Bone marrow (tissue), 2 donors: ENCODE measurements around the gene ULK4.
A peak's percentile ranks its signal among the peaks of the same experiment; 100 is the strongest.

Experiments
- DNase-seq, 2 donors: peaks; one replicate each; lab custom pipeline; 2025; lab: John Stamatoyannopoulos, UW

The ULK4 gene

DNA sequence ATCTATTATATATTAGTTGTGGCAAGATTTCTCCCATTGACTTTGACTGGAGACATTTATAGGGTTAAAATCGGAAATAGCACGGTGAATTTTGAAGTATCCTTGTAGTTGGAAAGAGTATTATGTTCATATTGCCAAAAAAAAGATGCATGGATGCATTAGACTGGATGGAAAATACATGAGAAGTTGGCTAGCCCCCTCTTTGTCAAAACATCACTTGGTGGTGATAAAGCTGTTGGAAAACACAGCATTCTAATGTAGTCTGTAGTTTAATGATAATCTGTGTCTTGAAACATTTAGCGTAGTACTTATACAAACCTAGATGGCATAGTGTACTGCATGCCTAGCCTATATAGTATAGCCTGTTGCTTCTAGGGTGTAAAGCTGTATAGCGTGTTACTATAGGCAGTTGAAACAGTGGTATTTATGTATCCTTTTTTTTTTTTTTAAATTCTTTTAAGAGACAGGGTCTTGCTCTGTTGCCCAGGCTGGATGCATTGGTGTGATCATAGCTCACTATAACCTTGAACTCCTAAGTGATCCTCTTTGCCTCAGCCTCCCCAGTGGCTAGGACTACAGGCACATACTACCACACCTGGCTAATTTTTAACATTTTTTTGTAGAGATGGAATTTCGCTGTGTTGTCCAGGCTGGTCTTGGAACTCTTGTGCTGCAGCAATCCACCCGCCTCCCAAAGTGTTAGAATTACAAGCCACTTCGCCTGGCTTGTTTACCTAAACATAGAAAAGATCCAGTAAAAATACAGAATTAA, 740.8 kb downstream of the ULK4 start:
- DNase-seq = no peak

DNA sequence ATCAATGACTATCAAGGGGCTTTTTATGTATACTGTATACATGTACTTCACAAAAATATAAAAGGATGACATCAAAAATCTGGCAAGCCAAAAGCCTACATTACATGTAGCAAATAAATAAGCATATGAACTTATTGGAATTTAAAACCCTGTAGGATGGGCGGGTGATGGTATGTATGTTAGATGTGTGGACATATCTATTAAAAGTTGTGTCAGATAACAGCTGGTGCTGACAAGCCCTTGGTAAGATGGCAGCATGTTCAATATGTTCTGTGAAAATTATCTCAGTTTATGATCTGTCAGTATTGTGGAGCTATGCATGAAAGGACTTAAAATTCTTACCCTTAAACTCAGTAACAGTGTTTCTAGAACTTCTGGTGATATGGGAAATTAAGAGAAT, 742.5 kb downstream of the ULK4 start:
- DNase-seq = no peak

DNA sequence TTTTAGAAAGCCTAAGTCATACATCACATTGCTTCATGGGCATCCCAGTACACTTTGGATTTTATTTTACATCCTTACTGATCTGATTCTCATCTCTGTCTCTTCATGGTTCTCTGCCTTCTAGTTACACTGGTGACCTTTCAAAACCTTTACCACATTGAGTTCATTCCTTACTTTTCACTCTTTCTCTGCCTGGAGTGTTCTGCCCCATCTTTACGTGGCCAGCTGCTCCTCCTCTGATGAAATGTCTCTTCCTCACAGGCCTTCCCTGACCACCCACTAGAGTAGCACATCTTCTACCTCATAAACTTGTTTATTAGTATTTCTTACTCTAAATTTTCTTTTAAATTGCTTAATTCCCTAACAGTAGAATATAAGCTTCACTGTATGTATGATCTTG, 744.9 kb downstream of the ULK4 start:
- DNase-seq = no peak

GRCh38 chr3:41216422-41216821, 745.5 kb downstream of the ULK4 start:
- DNase-seq = no peak

DNA sequence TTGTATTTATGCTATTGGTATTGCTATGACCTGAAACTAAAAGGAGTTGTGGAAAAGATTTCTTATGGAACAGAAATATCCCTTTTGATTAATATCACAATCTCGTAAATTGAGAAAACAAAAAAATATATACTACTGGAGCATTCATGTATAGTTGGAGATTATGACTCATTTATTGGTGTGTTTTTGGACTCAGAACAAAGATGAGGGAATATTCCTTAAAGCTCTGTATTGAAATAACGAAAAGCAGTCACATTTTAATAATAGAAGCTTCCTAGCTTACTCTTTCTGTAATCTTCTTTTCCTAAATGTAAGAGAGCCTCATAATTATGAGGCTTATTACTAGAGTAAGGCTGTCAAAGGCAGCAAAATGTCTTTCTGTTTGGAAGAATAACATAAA, 748.3 kb downstream of the ULK4 start:
- no peak for DNase-seq

- no peak for DNase-seq
Measured at GRCh38 chr3:41212088-41212487, 749.8 kb downstream of the ULK4 start.

DNA sequence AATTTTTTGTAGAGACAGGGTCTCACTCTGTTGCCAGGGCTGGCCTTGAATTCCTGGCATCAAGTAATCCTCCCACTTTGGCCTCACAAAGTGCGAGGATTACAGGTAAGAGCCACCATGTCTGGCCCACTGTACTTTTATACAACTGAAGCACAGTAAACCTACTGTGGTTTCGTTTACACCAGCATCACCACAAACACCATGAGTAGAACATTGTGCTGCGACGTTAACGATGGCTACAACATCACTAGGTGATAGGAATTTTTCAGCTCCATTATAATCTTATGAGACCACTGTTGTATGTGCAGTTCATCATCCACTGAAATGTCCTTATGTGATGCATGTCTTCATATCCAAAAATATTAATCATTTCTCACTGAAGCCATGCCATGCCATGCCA, 750.9 kb downstream of the ULK4 start:
- no peak for DNase-seq

GRCh38 chr3:41209646-41210045, 752.3 kb downstream of the ULK4 start:
- no peak for DNase-seq

- no peak for DNase-seq
Measured at GRCh38 chr3:41208507-41209220, 753.2 kb downstream of the ULK4 start.

GRCh38 chr3:41207355-41207754, 754.5 kb downstream of the ULK4 start:
- DNase-seq = no peak

DNA sequence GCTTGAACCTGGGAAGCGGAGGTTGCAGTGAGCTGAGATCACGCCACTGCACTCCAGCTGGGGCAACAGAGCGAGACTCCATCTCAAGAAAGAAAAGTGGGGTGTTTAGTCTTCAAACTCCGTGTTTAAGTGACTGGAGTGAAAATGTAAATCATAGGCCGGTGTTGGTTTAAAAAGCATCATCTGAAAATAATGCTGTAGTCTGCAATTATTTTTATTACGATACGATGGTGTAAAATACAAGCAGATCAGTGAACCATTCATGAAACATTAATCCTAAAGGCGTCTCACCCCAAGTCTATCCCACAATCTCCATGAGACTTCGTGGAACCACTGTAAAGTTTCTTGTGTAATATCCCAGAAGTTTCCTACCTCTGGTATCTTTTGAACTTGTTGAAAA, 756.3 kb downstream of the ULK4 start:
- no peak for DNase-seq

DNA sequence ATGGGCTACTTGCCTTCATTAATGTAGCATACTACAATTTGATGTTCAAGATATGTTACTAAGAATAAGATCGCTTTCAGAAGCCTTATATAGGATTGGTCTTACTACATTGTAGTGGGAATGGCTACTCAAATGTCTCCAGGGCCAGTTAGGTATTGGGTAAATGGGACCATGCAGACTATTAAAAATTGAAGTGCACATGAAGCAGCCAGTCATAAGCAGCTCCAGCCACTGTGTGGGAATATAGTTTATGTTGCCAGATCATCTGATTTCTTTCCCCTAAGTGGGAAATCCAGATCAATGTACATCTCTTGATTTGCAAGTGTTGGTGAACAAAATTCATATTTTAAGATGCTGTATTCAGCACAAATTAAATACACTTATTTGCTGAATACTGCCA, 757.5 kb downstream of the ULK4 start:
- DNase-seq = no peak

DNA sequence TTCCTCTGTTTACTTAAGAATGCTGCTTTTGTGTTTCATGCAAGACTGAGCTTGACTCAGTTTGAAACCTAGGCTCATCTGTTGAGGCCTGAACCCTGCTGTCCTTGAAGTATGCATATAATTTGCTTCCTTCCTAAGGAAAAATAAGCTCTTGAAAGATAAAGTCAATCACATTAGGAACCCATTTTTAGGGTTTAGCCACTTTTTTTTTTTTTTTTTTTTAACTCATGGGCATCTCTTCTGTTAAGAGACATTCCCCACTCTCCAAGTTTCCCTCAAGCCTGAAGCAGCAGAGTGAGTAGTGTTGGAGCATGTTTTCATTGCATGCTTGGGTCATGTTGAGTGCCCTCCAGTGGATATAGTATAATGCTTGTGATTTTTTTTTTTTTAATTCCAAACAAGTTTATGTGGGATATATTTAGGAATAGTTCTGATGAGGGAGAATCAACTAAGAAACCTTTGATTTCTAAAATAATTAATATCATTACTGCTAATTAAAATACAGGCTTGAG, 759.0 kb downstream of the ULK4 start:
- no peak for DNase-seq

- no peak for DNase-seq
Measured at GRCh38 chr3:41202075-41202833, 759.6 kb downstream of the ULK4 start.

DNA sequence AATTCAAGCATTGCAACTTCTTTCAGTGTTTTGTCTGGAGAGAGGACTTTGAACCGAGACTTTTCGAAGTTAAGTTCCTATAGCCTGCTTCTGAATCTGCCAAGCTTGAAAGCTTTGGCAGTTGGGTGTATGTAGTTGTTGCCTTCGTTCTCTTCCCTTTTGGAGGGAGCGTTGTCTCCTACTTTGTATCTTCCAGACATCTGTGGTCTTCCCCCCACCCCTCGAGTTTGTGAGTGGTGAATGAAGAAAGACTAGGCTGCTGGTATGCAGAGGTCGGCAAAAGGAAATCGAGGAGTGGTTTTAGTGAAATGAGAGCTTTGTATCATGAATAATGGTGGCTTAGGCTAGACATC, 761.3 kb downstream of the ULK4 start:
- peak in 1 of 2 donors; percentile 23 for DNase-seq

DNA sequence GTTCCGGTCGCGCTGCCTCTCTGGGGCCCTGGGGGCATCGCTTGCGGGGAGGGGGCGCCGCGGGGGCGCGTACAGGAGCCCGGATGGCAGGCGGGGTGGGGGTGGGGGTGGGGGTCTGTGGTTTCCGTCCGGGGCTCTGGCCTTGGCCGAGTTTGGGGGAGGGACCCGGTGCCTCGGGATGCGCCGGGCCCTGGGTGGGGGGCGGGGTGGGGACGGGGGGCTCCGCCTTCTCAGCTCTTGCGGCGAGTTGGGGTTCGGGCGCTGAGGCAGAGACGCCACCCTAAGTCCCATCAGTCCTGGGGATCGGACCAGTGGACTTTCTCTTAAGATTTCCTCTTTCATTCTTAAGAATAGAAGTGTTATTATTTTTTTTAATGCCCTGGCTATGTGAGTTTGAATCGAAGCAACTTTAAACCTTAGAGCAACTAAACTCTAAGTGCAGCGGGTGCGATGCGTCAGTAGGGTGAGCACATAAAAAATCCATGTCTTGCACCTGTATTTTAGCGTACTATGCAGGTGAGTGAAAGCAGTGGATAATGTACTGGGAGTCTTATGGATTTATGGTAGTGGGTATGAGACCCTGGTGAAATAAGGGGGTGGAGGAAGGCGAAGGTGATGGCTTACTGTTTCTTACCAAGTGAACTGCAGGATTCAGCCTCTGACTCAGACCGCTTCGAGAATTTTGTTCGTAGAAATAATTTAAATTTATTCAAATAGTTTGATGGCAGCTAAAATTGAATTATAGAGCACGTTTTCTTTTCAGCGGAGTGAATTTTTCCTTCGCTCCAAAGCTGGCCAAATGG, 761.8 kb downstream of the ULK4 start:
- peak in 1 of 2 donors; percentile 50 for DNase-seq

DNA sequence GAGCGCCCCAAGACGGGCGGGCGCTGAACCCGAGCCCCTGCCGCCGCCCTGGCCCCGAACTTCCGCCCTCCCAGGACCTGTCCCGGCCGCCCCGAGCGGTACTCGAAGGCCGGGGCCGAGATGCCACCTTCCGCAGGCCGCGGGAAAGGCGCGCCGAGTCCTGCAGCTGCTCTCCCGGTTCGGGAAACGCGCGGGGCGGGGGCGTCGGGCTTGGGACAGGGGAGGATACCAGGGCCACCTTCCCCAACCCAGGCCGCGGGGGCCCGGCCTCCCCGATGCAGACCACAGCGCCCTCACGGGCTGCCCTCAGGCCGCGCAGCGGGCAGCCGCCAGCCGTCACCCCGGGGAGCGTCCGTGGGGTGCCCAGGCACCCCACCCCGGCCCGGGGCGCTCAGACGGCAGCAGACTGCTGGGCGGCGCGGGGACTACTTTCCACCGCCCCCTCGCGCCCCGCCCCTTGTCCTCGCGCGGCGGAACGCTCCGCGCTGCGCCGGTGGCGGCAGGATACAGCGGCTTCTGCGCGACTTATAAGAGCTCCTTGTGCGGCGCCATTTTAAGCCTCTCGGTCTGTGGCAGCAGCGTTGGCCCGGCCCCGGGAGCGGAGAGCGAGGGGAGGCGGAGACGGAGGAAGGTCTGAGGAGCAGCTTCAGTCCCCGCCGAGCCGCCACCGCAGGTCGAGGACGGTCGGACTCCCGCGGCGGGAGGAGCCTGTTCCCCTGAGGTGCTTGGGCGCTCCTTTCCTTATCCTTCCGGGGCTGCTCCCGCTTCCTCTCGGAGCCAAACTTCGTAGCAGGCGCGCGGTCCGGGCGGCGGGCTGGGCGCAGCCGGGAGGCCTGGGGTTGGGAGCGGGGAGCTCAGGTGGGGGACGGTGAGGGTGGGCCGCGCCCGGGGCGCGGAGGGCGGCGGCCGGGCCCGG, 762.7 kb downstream of the ULK4 start, which contains the start of gene CTNNB1:
TSS of gene CTNNB1 (plus strand) at position 556 of the 916 bp plus-strand sequence. CDS start 24,564 bp downstream, outside the sequence.
- DNase-seq = peak; percentile 72 to 95

GRCh38 chr3:41198526-41198925, 763.4 kb downstream of the ULK4 start:
- DNase-seq = peak in 1 of 2 donors; percentile 72

DNA sequence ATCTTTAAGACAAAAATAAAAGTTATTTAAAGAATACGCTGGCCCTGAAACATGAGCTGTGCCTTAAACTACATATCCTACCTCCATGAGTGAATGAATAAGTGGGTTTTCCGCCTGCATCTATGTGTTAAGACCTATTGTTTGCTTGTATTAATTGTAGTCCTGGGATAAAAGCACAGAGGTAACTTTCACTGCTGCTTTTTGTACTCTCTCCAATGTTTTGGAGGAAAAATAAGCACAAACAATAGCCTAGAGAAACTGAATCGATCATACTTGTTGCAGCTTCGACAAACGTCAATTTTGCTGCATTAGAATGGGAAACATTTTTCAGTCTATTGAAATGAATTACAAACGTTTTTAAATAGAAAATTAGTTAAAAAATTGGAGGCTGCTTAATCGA, 763.9 kb downstream of the ULK4 start:
- no peak for DNase-seq
